Measurements from ENCODE around the gene C16orf89.
A peak's percentile ranks its signal among the peaks of the same experiment; 100 is the strongest.
"Not testable (repeated sequence)": the region's sequence is repeated elsewhere in the genome, so short reads cannot be mapped to it uniquely, and the experiment has no call there.

Gene C16orf89

DNA sequence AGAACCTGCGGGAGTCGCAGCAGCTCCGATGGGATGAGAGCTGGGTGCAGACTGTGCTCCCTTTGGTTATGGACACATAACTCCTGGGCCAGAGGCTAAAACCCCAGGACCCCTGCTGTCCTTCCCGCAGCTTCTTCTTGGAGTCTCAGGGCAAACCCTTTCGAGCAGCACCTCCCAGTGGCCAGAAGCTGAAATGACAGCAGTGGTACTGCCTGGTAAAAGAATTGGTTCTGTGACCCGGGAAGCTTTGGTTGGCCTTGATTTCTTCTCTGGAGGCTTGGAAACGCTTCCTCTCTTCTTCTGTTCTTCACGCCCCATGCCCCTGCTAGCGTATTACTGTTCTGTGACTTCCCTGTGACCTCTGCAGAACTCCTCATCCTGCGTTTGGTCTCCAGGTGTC lies 19.0 kb upstream of the C16orf89 start:
- TF ChIP-seq, protein P1, sequence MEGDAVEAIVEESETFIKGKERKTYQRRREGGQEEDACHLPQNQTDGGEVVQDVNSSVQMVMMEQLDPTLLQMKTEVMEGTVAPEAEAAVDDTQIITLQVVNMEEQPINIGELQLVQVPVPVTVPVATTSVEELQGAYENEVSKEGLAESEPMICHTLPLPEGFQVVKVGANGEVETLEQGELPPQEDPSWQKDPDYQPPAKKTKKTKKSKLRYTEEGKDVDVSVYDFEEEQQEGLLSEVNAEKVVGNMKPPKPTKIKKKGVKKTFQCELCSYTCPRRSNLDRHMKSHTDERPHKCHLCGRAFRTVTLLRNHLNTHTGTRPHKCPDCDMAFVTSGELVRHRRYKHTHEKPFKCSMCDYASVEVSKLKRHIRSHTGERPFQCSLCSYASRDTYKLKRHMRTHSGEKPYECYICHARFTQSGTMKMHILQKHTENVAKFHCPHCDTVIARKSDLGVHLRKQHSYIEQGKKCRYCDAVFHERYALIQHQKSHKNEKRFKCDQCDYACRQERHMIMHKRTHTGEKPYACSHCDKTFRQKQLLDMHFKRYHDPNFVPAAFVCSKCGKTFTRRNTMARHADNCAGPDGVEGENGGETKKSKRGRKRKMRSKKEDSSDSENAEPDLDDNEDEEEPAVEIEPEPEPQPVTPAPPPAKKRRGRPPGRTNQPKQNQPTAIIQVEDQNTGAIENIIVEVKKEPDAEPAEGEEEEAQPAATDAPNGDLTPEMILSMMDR (tag by site-specific recombination; IDR thresholded peaks at IDR 0.05), result peak; percentile 43
- peak; percentile 59 for TF ChIP-seq ZNF654 (tag by site-specific recombination; IDR thresholded peaks at IDR 0.05; ENCODE audit: low read depth)
- H3K4me1 ChIP-seq (ENCODE audit: control insufficient read depth, insufficient read depth, low read length); H3K27ac ChIP-seq (ENCODE audit: extremely low read depth, low read depth, low read length); POLR2A ChIA-PET; H3K9me3 ChIP-seq (ENCODE audit: control insufficient read depth, insufficient read depth, low read depth, low read length); H3K4me3 ChIP-seq (ENCODE audit: low read depth, low read length): not testable (repeated sequence)
- CTCF ChIA-PET, result interaction anchor here (0.5 to 1.1 kb wide), 5 partner anchors 9 to 118 kb away, joined by 3 to 6 read pairs (median 4); no protein-coding TSS in a partner anchor
- peaks cover 0 to 20% of the 10 kb centered on the region in 2 experiments; a peak in 1 of 3 replicates for H3K36me3 ChIP-seq (ENCODE audit: control insufficient read depth in 2 of 2, insufficient read depth in 1 of 2, low read length in 2 of 2)

- H3K27ac ChIP-seq (ENCODE audit: extremely low read depth, low read depth, low read length); H3K4me3 ChIP-seq (ENCODE audit: low read depth, low read length); POLR2A ChIA-PET; H3K4me1 ChIP-seq (ENCODE audit: control insufficient read depth, insufficient read depth, low read length); H3K9me3 ChIP-seq (ENCODE audit: control insufficient read depth, insufficient read depth, low read depth, low read length): not testable (repeated sequence)
- H3K36me3 ChIP-seq (ENCODE audit: control insufficient read depth in 2 of 2, insufficient read depth in 1 of 2, low read length in 2 of 2), result peaks cover 0 to 16% of the 10 kb centered on the region in 2 experiments; a peak in 1 of 3 replicates
- CTCF ChIA-PET, result interaction anchor here (0.7 to 1.1 kb wide), 4 partner anchors 9 to 118 kb away, joined by 4 to 6 read pairs (median 4); no protein-coding TSS in a partner anchor
Observed at GRCh38 chr16:5084099-5084731, 18.5 kb upstream of the C16orf89 start.

GRCh38 chr16:5083646-5084045 lies 17.9 kb upstream of the C16orf89 start:
- H3K36me3 ChIP-seq (ENCODE audit: control insufficient read depth in 2 of 2, insufficient read depth in 1 of 2, low read length in 2 of 2), result peaks cover 0 to 17% of the 10 kb centered on the region in 2 experiments; a peak in 1 of 3 replicates
- H3K4me3 ChIP-seq (ENCODE audit: low read depth, low read length); POLR2A ChIA-PET; H3K4me1 ChIP-seq (ENCODE audit: control insufficient read depth, insufficient read depth, low read length); H3K9me3 ChIP-seq (ENCODE audit: control insufficient read depth, insufficient read depth, low read depth, low read length); H3K27ac ChIP-seq (ENCODE audit: extremely low read depth, low read depth, low read length): not testable (repeated sequence)
- CTCF ChIA-PET, result interaction anchor here (1.8 kb wide), 1 partner anchor 28 kb away, joined by 7 read pairs; no protein-coding TSS in a partner anchor

- H3K27ac ChIP-seq (ENCODE audit: extremely low read depth, low read depth, low read length); H3K4me1 ChIP-seq (ENCODE audit: control insufficient read depth, insufficient read depth, low read length); POLR2A ChIA-PET; H3K4me3 ChIP-seq (ENCODE audit: low read depth, low read length); H3K9me3 ChIP-seq (ENCODE audit: control insufficient read depth, insufficient read depth, low read depth, low read length); CTCF ChIA-PET: not testable (repeated sequence)
- peaks cover 0 to 25% of the 10 kb centered on the region in 2 experiments; a peak in 1 of 3 replicates for H3K36me3 ChIP-seq (ENCODE audit: control insufficient read depth in 2 of 2, insufficient read depth in 1 of 2, low read length in 2 of 2)
Observed at GRCh38 chr16:5080996-5081395, 15.2 kb upstream of the C16orf89 start.

DNA sequence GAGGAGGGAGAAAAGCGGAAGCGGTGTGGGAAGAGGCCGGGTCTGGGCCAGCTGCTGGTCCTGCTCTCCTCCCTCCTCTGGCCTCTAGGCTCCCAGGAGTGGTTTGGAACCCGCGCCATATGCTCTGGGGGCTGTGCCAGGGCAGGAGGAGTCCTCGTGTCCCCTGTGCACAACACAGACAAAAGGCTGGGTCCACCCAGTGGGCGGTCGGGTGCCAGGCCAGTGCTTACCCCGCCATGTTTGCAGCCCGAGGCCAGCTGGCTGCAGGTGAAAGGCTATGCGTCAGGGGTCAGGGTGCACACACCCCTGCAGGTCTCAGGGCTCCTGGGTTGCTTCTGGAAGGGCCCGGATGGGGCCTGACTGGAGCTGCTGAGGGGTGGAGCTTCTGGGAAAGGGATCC lies 14.7 kb upstream of the C16orf89 start:
- POLR2A ChIA-PET; H3K4me3 ChIP-seq (ENCODE audit: low read depth, low read length); H3K9me3 ChIP-seq (ENCODE audit: control insufficient read depth, insufficient read depth, low read depth, low read length); H3K27ac ChIP-seq (ENCODE audit: extremely low read depth, low read depth, low read length); H3K4me1 ChIP-seq (ENCODE audit: control insufficient read depth, insufficient read depth, low read length); CTCF ChIA-PET: not testable (repeated sequence)
- peaks cover 0 to 27% of the 10 kb centered on the region in 2 experiments; a peak in 1 of 3 replicates for H3K36me3 ChIP-seq (ENCODE audit: control insufficient read depth in 2 of 2, insufficient read depth in 1 of 2, low read length in 2 of 2)

DNA sequence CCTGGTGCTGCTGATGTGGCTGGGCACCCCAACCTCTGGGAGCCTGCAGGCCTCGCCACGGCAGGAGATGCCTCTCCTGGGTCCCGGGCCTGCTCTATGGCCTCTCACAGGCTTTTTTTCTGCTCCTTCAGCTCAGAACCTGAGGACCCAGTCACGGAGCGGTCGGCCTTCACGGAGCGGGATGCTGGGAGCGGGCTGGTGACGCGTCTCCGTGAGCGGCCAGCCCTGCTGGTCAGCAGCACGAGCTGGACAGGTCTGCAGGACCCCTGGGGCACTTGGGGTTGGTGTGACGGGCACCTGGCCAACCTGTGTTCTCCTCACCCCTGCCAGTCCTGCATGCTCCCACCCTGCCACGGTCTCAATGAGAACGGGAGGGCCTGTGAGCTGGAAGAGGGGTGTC lies 12.9 kb upstream of the C16orf89 start:
- Histone ChIP-seq H3K36me3 (ENCODE audit: control insufficient read depth in 2 of 2, insufficient read depth in 1 of 2, low read length in 2 of 2) (peaks cover 0 to 35% of the 10 kb centered on the region in 2 experiments; a peak in 1 of 3 replicates), H3K4me1 (ENCODE audit: control insufficient read depth, insufficient read depth, low read length) (no peaks in the 10 kb centered on the region), H3K27ac (ENCODE audit: extremely low read depth, low read depth, low read length) (no peak overlapping the region), H3K9me3 (ENCODE audit: control insufficient read depth, insufficient read depth, low read depth, low read length) (no peaks in the 10 kb centered on the region), H3K4me3 (ENCODE audit: low read depth, low read length) (no peak overlapping the region)
- POLR2A ChIA-PET, result interaction anchor here (0.5 kb wide), 1 partner anchor 320 kb away, joined by 3 read pairs; no protein-coding TSS in a partner anchor
- CTCF ChIA-PET, result no interaction called here
- TF ChIP-seq KLF8 (tag by site-specific recombination; IDR thresholded peaks at IDR 0.05) (no peak), ZFHX2 (tag by site-specific recombination; conservative IDR thresholded peaks at IDR 0.05) (no peak), ZNF169 (tag by site-specific recombination; IDR thresholded peaks at IDR 0.05) (no peak), HIC1 (tag by site-specific recombination; IDR thresholded peaks at IDR 0.05) (no peak), ZNF16 (tag by site-specific recombination; IDR thresholded peaks at IDR 0.05; ENCODE audit: low read depth) (no peak), ZNF624 (tag by site-specific recombination; IDR thresholded peaks at IDR 0.05) (no peak), ELK4 (IDR thresholded peaks at IDR 0.05; ENCODE audit: borderline replicate concordance, low read depth, low read length) (no peak)
- TF ChIP-seq, protein P2, sequence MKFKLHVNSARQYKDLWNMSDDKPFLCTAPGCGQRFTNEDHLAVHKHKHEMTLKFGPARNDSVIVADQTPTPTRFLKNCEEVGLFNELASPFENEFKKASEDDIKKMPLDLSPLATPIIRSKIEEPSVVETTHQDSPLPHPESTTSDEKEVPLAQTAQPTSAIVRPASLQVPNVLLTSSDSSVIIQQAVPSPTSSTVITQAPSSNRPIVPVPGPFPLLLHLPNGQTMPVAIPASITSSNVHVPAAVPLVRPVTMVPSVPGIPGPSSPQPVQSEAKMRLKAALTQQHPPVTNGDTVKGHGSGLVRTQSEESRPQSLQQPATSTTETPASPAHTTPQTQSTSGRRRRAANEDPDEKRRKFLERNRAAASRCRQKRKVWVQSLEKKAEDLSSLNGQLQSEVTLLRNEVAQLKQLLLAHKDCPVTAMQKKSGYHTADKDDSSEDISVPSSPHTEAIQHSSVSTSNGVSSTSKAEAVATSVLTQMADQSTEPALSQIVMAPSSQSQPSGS (tag by site-specific recombination; IDR thresholded peaks at IDR 0.05; ENCODE audit: low read depth), result no peak
- TF ChIP-seq, protein P3, sequence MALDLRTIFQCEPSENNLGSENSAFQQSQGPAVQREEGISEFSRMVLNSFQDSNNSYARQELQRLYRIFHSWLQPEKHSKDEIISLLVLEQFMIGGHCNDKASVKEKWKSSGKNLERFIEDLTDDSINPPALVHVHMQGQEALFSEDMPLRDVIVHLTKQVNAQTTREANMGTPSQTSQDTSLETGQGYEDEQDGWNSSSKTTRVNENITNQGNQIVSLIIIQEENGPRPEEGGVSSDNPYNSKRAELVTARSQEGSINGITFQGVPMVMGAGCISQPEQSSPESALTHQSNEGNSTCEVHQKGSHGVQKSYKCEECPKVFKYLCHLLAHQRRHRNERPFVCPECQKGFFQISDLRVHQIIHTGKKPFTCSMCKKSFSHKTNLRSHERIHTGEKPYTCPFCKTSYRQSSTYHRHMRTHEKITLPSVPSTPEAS (tag by site-specific recombination; IDR thresholded peaks at IDR 0.05), result no peak

Measured in HEK293 (cell line).